Upper lobe of right lung (tissue), 1 donor: Measurements from ENCODE around the gene PTPMT1. TPM values are rescaled to one million over a fixed set of nuclear protein-coding genes. Genes with fewer than 3 reads are reported as not detected.

ENCODE experiments used
- ATAC-seq: fragments of 200-7000 bp; cut with Tn5 transposase; one replicate; pipeline ENCODE4 v1.9.1; 2020; ENCODE audit warnings: mild to moderate bottlenecking, moderate library complexity
- DNase-seq: peaks from one replicate; pipeline ENCODE4 v3.0.0-alpha.2; 2020
- H3K27ac ChIP-seq: fragments of 200-600 bp; one replicate; pipeline ENCODE4 v1.8.0; 2022
- H3K27me3 ChIP-seq: fragments of 200-600 bp; one replicate; pipeline ENCODE4 v1.8.0; 2022; ENCODE audit warnings: mild to moderate bottlenecking
- H3K36me3 ChIP-seq: fragments of 200-600 bp; one replicate; pipeline ENCODE4 v1.8.0; 2022
- H3K4me1 ChIP-seq: fragments of 200-600 bp; one replicate; pipeline ENCODE4 v1.8.0; 2022
- H3K4me3 ChIP-seq: fragments of 200-600 bp; one replicate; pipeline ENCODE4 v1.8.0; 2022; ENCODE audit warnings: mild to moderate bottlenecking
- H3K9me3 ChIP-seq: fragments of 200-600 bp; one replicate; pipeline ENCODE4 v1.8.0; 2022
- CTCF ChIP-seq: fragments of 200-600 bp; IDR thresholded peaks from one replicate; pipeline ENCODE4 v1.8.0; 2022; ENCODE audit warnings: antibody characterized with exemption
- intact Hi-C: fragments of 100-400 bp; cut with DNase I; formaldehyde crosslinking; loops from one replicate; pipeline ENCODE4 v1.11.0; 2022
- total RNA-seq: library from RNA; stranded (reverse); fragmentation: NEBNext Ultra II Directional; extraction: Animal tissue kit (Norgen Biotek cat#: 25700); gene quantifications from one replicate; pipeline ENCODE4 v1.2.1, GENCODE V29; 2021
- donor health status: DM: no; HTN: yes; CAD: no; lungs with severe emphysema.

Gene PTPMT1
- total RNA-seq, 1 donor from 2014 or later = 75.6 TPM

GRCh38 chr11:47587723-47588326 is 22.4 kb downstream of the PTPMT1 start:
- ATAC-seq (peak; percentile 93), DNase-seq (peak; percentile 84)
- intact Hi-C loops = no loop called here
- H3K36me3 ChIP-seq = peaks cover 22% of the 10 kb centered on the region
- no peaks in the 10 kb centered on the region for H3K9me3 ChIP-seq
- H3K27ac ChIP-seq = no peak overlapping the region
- no peak overlapping the region for H3K4me3 ChIP-seq
- H3K4me1 ChIP-seq = no peaks in the 10 kb centered on the region
- no peak for TF ChIP-seq CTCF
- H3K27me3 ChIP-seq = peaks cover 10% of the 10 kb centered on the region

GRCh38 chr11:47589118-47589517 is 23.7 kb downstream of the PTPMT1 start:
- no peak for TF ChIP-seq CTCF
- ATAC-seq = no peak
- H3K27ac ChIP-seq = no peak overlapping the region
- intact Hi-C loops = no loop called here
- peaks cover 23% of the 10 kb centered on the region for H3K27me3 ChIP-seq
- no peak overlapping the region for H3K4me3 ChIP-seq
- H3K9me3 ChIP-seq = no peaks in the 10 kb centered on the region
- H3K36me3 ChIP-seq = peaks cover 9% of the 10 kb centered on the region
- DNase-seq = no peak
- peaks cover 10% of the 10 kb centered on the region for H3K4me1 ChIP-seq

DNA sequence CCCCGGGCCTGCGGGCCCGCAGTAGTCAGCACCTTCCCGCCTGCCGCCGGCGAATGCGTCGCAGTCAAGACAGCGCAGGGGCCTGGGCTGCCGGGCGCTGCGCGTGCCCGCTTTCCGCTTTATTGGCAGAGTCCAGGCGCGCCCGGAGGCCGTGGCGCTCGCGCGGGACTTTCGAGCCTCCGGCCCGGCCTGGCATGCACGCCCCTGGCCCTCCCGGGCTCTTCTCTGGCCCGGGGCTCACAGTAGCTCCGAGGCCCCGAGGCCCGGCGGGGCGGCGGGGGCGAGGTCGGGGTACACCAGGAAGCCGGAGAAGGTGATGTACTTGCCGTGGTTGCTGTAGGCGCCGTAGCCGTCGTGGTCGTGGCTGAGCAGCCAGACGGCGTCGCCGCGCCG is 24.2 kb downstream of the PTPMT1 start:
- DNase-seq = no peak
- Histone ChIP-seq H3K27ac (no peak overlapping the region), H3K27me3 (peaks cover 28% of the 10 kb centered on the region), H3K36me3 (peaks cover 6% of the 10 kb centered on the region), H3K4me3 (peak overlapping the region; percentile 8), H3K9me3 (no peaks in the 10 kb centered on the region), H3K4me1 (peaks cover 13% of the 10 kb centered on the region)
- ATAC-seq = no peak
- intact Hi-C loops = no loop called here
- no peak for TF ChIP-seq CTCF

DNA sequence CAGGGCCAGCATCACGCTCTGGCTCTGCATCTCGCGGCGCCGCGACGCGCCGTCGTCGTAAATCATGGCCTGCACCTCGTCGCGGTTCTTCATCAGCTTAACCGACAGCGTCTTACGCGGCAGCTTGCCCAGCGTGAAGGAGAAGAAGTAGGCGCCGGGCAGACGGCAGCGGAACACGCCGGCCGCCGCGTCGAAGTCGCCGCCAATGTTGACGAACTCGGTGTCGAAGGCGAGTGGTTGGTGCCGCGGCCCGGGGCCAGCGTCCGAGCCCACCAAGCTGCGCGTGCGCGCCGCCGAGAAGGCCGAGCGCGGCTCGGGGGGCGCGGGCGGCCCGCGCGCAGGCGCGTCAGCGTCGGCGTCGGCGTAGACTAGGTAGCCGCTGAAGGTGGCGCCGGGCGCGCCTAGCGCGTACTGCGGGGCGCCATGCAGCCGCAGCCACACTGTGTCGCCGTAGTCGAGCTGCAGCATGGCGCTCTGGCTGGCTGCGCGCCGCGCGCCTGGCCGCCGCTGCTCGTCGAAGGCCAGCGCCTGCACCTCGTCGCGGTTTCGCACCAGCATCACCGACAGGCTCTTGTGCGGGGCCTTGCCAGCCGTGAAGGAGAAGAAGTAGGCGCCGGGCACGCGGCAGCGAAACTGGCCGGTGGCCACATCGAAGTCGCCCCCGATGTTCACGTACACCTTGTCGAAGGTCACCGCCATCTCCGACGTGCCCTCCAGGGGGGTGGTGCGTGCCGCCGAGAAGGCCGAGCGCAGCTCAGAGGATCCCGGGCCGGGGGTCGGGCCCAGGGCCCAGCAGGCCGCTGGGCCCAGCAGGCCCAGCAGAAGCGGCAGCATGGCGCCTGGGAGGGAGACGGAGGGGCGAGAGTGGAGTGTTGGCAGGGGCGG is 24.8 kb downstream of the PTPMT1 start:
- ATAC-seq (no peak), DNase-seq (no peak)
- Histone ChIP-seq H3K4me3 (peak overlapping the region; percentile 8), H3K27ac (no peak overlapping the region), H3K9me3 (no peaks in the 10 kb centered on the region), H3K4me1 (peaks cover 13% of the 10 kb centered on the region), H3K36me3 (no peaks in the 10 kb centered on the region), H3K27me3 (peaks cover 34% of the 10 kb centered on the region)
- intact Hi-C loops = no loop called here
- no peak for TF ChIP-seq CTCF

GRCh38 chr11:47591764-47592163 is 26.4 kb downstream of the PTPMT1 start:
- Histone ChIP-seq H3K4me1 (peaks cover 13% of the 10 kb centered on the region), H3K27me3 (peaks cover 34% of the 10 kb centered on the region), H3K36me3 (no peaks in the 10 kb centered on the region), H3K4me3 (no peak overlapping the region), H3K9me3 (no peaks in the 10 kb centered on the region), H3K27ac (no peak overlapping the region)
- no peak for TF ChIP-seq CTCF
- intact Hi-C loops = no loop called here
- ATAC-seq (no peak), DNase-seq (no peak)
